B cell (primary cell): Measurements from ENCODE around the gene CYB5D1. TPM values are rescaled to one million over a fixed set of nuclear protein-coding genes. Genes with fewer than 3 reads are reported as not detected.
A peak's percentile ranks its signal among the peaks of the same experiment; 100 is the strongest.

Source experiments
- ATAC-seq: fragments of 200-7000 bp; cut with Tn5 transposase; one replicate; pipeline ENCODE4 v1.10.0; 2021; ENCODE audit warnings: low read depth, mild to moderate bottlenecking, moderate number of reproducible peaks, moderate library complexity
- CTCF ChIA-PET: fragments of 350-600 bp; sonication (Branson Sonifier 250); formaldehyde crosslinking; loops from one replicate; lab custom pipeline; 2021; ENCODE audit warnings: antibody characterized with exemption, inconsistent platforms; lab: Charles Lee
- POLR2A ChIA-PET: fragments of 350-600 bp; sonication (Branson Sonifier 250); formaldehyde crosslinking; loops from one replicate; lab custom pipeline; 2021; ENCODE audit warnings: antibody characterized with exemption; lab: Charles Lee
- DNase-seq: peaks from one replicate; pipeline ENCODE4 v3.0.0; 2013
- H2AFZ ChIP-seq: 2 replicates; pipeline ENCODE4 v1.6.1; 2012; ENCODE audit warnings: mild to moderate bottlenecking, low read depth, low read length; ENCODE audit not compliant: insufficient read depth, poor library complexity, severe bottlenecking
- H3K27ac ChIP-seq, 2 donors: 1 replicate in 1 of 2; 2 replicates in 1 of 2; pipeline ENCODE4 v1.5.1; 2012 to 2013; ENCODE audit warnings: low read length in 2 of 2, mild to moderate bottlenecking in 2 of 2, moderate library complexity in 1 of 2
- H3K27me3 ChIP-seq, 4 experiments: fragments of 200-600 bp in 1 of 4; sonication (generic) in 1 of 4; replicated peaks in 1 of 4; 1 replicate in 2 of 4; 2 replicates in 2 of 4; pipeline versions ENCODE4 v1.6.1 to v1.7.0; 2013 to 2016; ENCODE audit warnings: low read length in 3 of 4, mild to moderate bottlenecking in 2 of 4, mixed read lengths in 1 of 4, moderate library complexity in 1 of 4; ENCODE audit not compliant: insufficient read depth in 4 of 4, control insufficient read depth in 3 of 4; ENCODE audit errors: control extremely low read depth in 1 of 4
- H3K36me3 ChIP-seq, 2 experiments: replicated peaks in 1 of 2; 1 replicate in 1 of 2; 2 replicates in 1 of 2; pipeline versions ENCODE4 v1.6.1 to v1.7.1; 2013; ENCODE audit warnings: low read length in 1 of 2; ENCODE audit not compliant: insufficient read depth in 2 of 2, control insufficient read depth in 1 of 2; ENCODE audit errors: control extremely low read depth in 1 of 2, extremely low read depth in 1 of 2
- H3K4me1 ChIP-seq, 2 donors: fragments of 200-600 bp in 1 of 2; sonication (generic) in 1 of 2; 1 replicate in 1 of 2; 2 replicates in 1 of 2; pipeline versions ENCODE4 v1.5.1 to v1.6.1; 2013 to 2017; ENCODE audit warnings: low read length in 2 of 2; ENCODE audit not compliant: control insufficient read depth in 2 of 2, insufficient read depth in 2 of 2
- H3K4me2 ChIP-seq: replicated peaks from 2 replicates; pipeline ENCODE3; 2012; ENCODE audit warnings: mild to moderate bottlenecking, low read depth, low read length; ENCODE audit not compliant: poor library complexity, severe bottlenecking
- H3K4me3 ChIP-seq, 5 experiments: fragments of 200-600 bp in 1 of 5; sonication (generic) in 1 of 5; 1 replicate in 3 of 5; 2 replicates in 2 of 5; pipeline versions ENCODE4 v1.5.1 to v1.7.0; 2011 to 2016; ENCODE audit warnings: low read length in 4 of 5, mild to moderate bottlenecking in 4 of 5, low read depth in 2 of 5, control low read depth in 1 of 5, moderate library complexity in 1 of 5; ENCODE audit not compliant: insufficient read depth in 1 of 5; ENCODE audit errors: control extremely low read depth in 1 of 5, extremely low read depth in 1 of 5
- H3K79me2 ChIP-seq: fragments of 200-600 bp; sonication (generic); one replicate; pipeline ENCODE4 v1.6.0; 2016; ENCODE audit warnings: low read length; ENCODE audit not compliant: control insufficient read depth, insufficient read depth
- H3K9ac ChIP-seq: fragments of 200-600 bp; sonication (generic); 2 replicates; pipeline ENCODE4 v1.6.1; 2017; ENCODE audit warnings: mild to moderate bottlenecking, low read length, moderate library complexity
- H3K9me3 ChIP-seq, 3 donors: one replicate each; pipeline versions ENCODE4 v1.6.1 to v1.7.1; 2013; ENCODE audit warnings: low read length in 2 of 3; ENCODE audit not compliant: control insufficient read depth in 2 of 3, insufficient read depth in 1 of 3; ENCODE audit errors: control extremely low read depth in 1 of 3
- H4K20me1 ChIP-seq: 2 replicates; pipeline ENCODE4 v1.6.0; 2012; ENCODE audit warnings: mild to moderate bottlenecking, low read length; ENCODE audit not compliant: insufficient read depth, control insufficient read depth, poor library complexity, severe bottlenecking
- H3K27ac Mint-ChIP-seq: one replicate; pipeline ENCODE4 v1.8.0; 2021; ENCODE audit warnings: mixed read lengths
- H3K27me3 Mint-ChIP-seq: one replicate; pipeline ENCODE4 v1.8.0; 2021; ENCODE audit warnings: mixed read lengths
- H3K4me1 Mint-ChIP-seq: one replicate; pipeline ENCODE4 v1.8.0; 2021; ENCODE audit warnings: mixed read lengths
- H3K4me3 Mint-ChIP-seq: one replicate; pipeline ENCODE4 v1.8.0; 2021; ENCODE audit warnings: mixed read lengths
- H3K9me3 Mint-ChIP-seq: one replicate; pipeline ENCODE4 v1.8.0; 2022; ENCODE audit warnings: mixed read lengths; ENCODE audit not compliant: insufficient read depth
- CTCF ChIP-seq: fragments of 200-600 bp; IDR thresholded peaks from one replicate; pipeline ENCODE4 v1.8.0; 2022; ENCODE audit warnings: antibody characterized with exemption, mild to moderate bottlenecking
- EZH2 ChIP-seq: IDR thresholded peaks from 2 replicates; pipeline ENCODE4 v1.6.1; 2012; ENCODE audit warnings: borderline replicate concordance, low read depth, mild to moderate bottlenecking, moderate library complexity, low read length; ENCODE audit not compliant: insufficient read depth, poor library complexity, severe bottlenecking
- WGBS: methylation state at CpG from one replicate; pipeline ENCODE4 v1.1.5; 2013; ENCODE audit warnings: missing lambda C conversion rate; ENCODE audit not compliant: insufficient coverage; 5-methylcytosine and 5-hydroxymethylcytosine counted together
- intact Hi-C: fragments of 100-400 bp; cut with micrococcal nuclease; formaldehyde crosslinking; loops from one replicate; pipeline ENCODE4 v1.10.0; 2022
- polyA plus RNA-seq: library from polyadenylated mRNA; depleted of rRNA; stranded (reverse); fragments of >200 nt; gene quantifications from 2 replicates; pipeline ENCODE4 v1.2.3, GENCODE V29; 2012
- total RNA-seq, 2 donors: library from RNA; stranded (reverse); fragments of 120-200 nt in 1 of 2; gene quantifications; 1 replicate in 1 of 2; 2 replicates in 1 of 2; pipeline versions ENCODE4 v1.2.3 to v1.2.4, GENCODE V29; 2013 to 2022

CYB5D1 gene
- total and polyA plus RNA-seq, 2 donors (not counting 1 experiment from before 2014, with no cell fraction given), result 6.3 to 10.2 TPM

- Histone ChIP-seq H3K9me3 (peaks cover 0 to 4% (median 0%) of the 10 kb centered on the region in 3 donors), H3K27ac (peak overlapping the region; percentile 93 to 100), H3K4me1 (peaks cover 38 to 56% of the 10 kb centered on the region in 2 donors), H4K20me1 (peaks cover 24% of the 10 kb centered on the region), H3K9ac (peak overlapping the region; percentile 83), H2AFZ (peak overlapping the region; percentile 34), H3K4me2 (peak overlapping the region; percentile 99), H3K36me3 (no peaks in the 10 kb centered on the region), H3K4me3 (peak overlapping the region; percentile 42 to 99 (median 95)), H3K79me2 (peaks cover 30% of the 10 kb centered on the region), H3K27me3 (peaks cover 0 to 13% (median under 1%) of the 10 kb centered on the region in 4 experiments)
- under 1% methylated on average over 68 of the region's 69 CpGs for WGBS
- peak; percentile 96 for DNase-seq
- ChIA-PET CTCF (interaction anchor here (0.6 to 5.3 kb wide), 16 partner anchors 10 to 222 kb away, joined by 3 to 53 read pairs (median 6); partner anchors contain the start of genes CYB5D1 and NAA38), POLR2A (interaction anchor here (0.5 to 3.2 kb wide), 10 partner anchors 9 to 351 kb away, joined by 3 to 21 read pairs (median 7); partner anchors contain the start of genes CYB5D1, NAA38, POLR2A and TP53)
- TF ChIP-seq CTCF (peak; percentile 86), EZH2 (no peak)
- Mint-ChIP-seq H3K9me3 (no peaks in the 10 kb centered on the region), H3K27me3 (peaks cover 15% of the 10 kb centered on the region), H3K4me3 (peak overlapping the region; percentile 99), H3K4me1 (peaks cover 46% of the 10 kb centered on the region), H3K27ac (peak overlapping the region; percentile 97)
- intact Hi-C loops, result loop anchor here (1.0 to 10.0 kb wide), 8 partner anchors 9 to 1180 kb away; partner anchors contain the start of genes C17orf100, CNTROB, MED31 and NAA38
- peak; percentile 44 for ATAC-seq
These were observed 22.6 kb upstream of the CYB5D1 start for GRCh38 chr17:7834957-7835813.
